ENCODE results near the gene FGFR4.

DNA sequence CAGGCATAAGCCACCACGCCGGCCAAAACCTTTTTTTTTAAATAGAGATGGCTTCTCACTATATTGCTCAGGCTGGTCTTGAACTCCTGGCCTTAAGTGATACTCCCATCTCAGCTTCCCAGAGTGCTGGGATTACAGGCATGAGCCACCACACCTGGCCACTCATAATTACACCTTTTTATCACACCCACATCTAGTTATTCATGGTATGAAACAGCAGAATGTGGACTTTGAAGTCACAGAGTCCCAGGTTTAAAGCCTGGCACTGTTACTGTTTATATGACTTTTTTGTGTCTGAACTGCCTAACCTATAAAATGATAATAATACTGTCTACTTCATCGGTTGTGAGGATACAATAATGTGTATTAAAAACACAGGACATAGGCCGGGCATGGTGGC lies 41.1 kb upstream of the FGFR4 start:
- TF ChIP-seq, protein P1, sequence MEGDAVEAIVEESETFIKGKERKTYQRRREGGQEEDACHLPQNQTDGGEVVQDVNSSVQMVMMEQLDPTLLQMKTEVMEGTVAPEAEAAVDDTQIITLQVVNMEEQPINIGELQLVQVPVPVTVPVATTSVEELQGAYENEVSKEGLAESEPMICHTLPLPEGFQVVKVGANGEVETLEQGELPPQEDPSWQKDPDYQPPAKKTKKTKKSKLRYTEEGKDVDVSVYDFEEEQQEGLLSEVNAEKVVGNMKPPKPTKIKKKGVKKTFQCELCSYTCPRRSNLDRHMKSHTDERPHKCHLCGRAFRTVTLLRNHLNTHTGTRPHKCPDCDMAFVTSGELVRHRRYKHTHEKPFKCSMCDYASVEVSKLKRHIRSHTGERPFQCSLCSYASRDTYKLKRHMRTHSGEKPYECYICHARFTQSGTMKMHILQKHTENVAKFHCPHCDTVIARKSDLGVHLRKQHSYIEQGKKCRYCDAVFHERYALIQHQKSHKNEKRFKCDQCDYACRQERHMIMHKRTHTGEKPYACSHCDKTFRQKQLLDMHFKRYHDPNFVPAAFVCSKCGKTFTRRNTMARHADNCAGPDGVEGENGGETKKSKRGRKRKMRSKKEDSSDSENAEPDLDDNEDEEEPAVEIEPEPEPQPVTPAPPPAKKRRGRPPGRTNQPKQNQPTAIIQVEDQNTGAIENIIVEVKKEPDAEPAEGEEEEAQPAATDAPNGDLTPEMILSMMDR (IDR thresholded peaks at IDR 0.05), result no peak
- TF ChIP-seq POLR2A (IDR thresholded peaks at IDR 0.05) (no peak), POLR2AphosphoS5 (IDR thresholded peaks at IDR 0.05) (no peak)

All from upper lobe of left lung (tissue), 4 donors.